A549 (cell line): ENCODE data around the gene GDI2. TPM values are rescaled to one million over a fixed set of nuclear protein-coding genes. Genes with fewer than 3 reads are reported as not detected.

Experiments used
- polyA plus RNA-seq, 4 experiments: library from polyadenylated mRNA; depleted of rRNA in 3 of 4; stranded (reverse); fragments of >200 nt; fragmentation: RNase III in 1 of 4; extraction: RNeasy Plus Mini Kit Qiagen cat#74134 plus additional on column Dnase treatment in 1 of 4; gene quantifications; 2 replicates in 3 of 4; 3 replicates in 1 of 4; pipeline ENCODE4 v1.2.3, GENCODE V29; 2011 to 2017

The GDI2 gene
- polyA plus RNA-seq, 2 of the 4 experiments (the other 2 are of a cell fraction) = 278 to 304 TPM

Other genes starting within 250 kb of the GDI2 start
- gene ASB13, start 146.8 kb downstream of the GDI2 start, polyA plus RNA-seq (2011; rRNA removed) = 12.9 and 14.7 TPM in 2 replicates
- 9.0 to 10.9 TPM (median 10.5 TPM) in 3 replicates for gene ASB13, start 146.8 kb downstream of the GDI2 start, polyA plus RNA-seq (2017; fragmentation: RNase III; extraction: RNeasy Plus Mini Kit Qiagen cat#74134 plus additional on column Dnase treatment)
- gene TASOR2, start 128.6 kb downstream of the GDI2 start, polyA plus RNA-seq (2011; rRNA removed) = 79.4 and 96.7 TPM in 2 replicates
- gene TASOR2, start 128.6 kb downstream of the GDI2 start, polyA plus RNA-seq (2017; fragmentation: RNase III; extraction: RNeasy Plus Mini Kit Qiagen cat#74134 plus additional on column Dnase treatment) = 26.7 to 32.7 TPM (median 27.0 TPM) in 3 replicates
- gene ANKRD16, start 76.5 kb upstream of the GDI2 start, polyA plus RNA-seq (2011; rRNA removed) = 8.9 and 13.1 TPM in 2 replicates
- gene ANKRD16, start 76.5 kb upstream of the GDI2 start, polyA plus RNA-seq (2017; fragmentation: RNase III; extraction: RNeasy Plus Mini Kit Qiagen cat#74134 plus additional on column Dnase treatment) = 7.3 to 7.8 TPM (median 7.5 TPM) in 3 replicates
- gene FBH1, start 76.8 kb upstream of the GDI2 start, polyA plus RNA-seq (2011; rRNA removed) = 56.5 and 69.8 TPM in 2 replicates
- gene FBH1, start 76.8 kb upstream of the GDI2 start, polyA plus RNA-seq (2017; fragmentation: RNase III; extraction: RNeasy Plus Mini Kit Qiagen cat#74134 plus additional on column Dnase treatment) = 42.1 to 46.0 TPM (median 43.9 TPM) in 3 replicates
- 0.83 and 0.91 TPM in 2 replicates for gene IL15RA, start 164.1 kb upstream of the GDI2 start, polyA plus RNA-seq (2011; rRNA removed)
- 0.46 to 0.72 TPM (median 0.58 TPM) in 3 replicates for gene IL15RA, start 164.1 kb upstream of the GDI2 start, polyA plus RNA-seq (2017; fragmentation: RNase III; extraction: RNeasy Plus Mini Kit Qiagen cat#74134 plus additional on column Dnase treatment)
- not detected in 2 replicates for gene IL2RA, start 248.9 kb upstream of the GDI2 start, polyA plus RNA-seq (2011; rRNA removed)
- not detected in 3 replicates for gene IL2RA, start 248.9 kb upstream of the GDI2 start, polyA plus RNA-seq (2017; fragmentation: RNase III; extraction: RNeasy Plus Mini Kit Qiagen cat#74134 plus additional on column Dnase treatment)